Upper lobe of left lung (tissue), 4 donors: ENCODE data around the gene MGAT1.

Experiments
- EP300 ChIP-seq, 4 donors: sonication (generic); formaldehyde crosslinking; IDR thresholded peaks; one replicate each; pipeline ENCODE4 v1.5.1; 2017; ENCODE audit warnings: antibody characterized with exemption in 4 of 4, control low read depth in 2 of 4
- POLR2A ChIP-seq, 4 donors: fragments of 450-650 bp; IDR thresholded peaks; one replicate each; pipeline ENCODE4 v1.5.1; 2016 to 2017; ENCODE audit warnings: antibody characterized with exemption in 4 of 4, mild to moderate bottlenecking in 2 of 4
- POLR2AphosphoS5 ChIP-seq, 2 donors: sonication (generic); formaldehyde crosslinking; IDR thresholded peaks; one replicate each; pipeline ENCODE4 v1.5.1; 2017; ENCODE audit warnings: antibody characterized with exemption in 2 of 2
- TF ChIP-seq, protein P1 (sequence below), 6 experiments: fragments of 450-650 bp in 4 of 6; fragments of 200-600 bp in 2 of 6; sonication (generic) in 2 of 6; IDR thresholded peaks; one replicate each; pipeline ENCODE4 v1.5.1; 2016 to 2019; ENCODE audit warnings: antibody characterized with exemption in 6 of 6

DNA sequence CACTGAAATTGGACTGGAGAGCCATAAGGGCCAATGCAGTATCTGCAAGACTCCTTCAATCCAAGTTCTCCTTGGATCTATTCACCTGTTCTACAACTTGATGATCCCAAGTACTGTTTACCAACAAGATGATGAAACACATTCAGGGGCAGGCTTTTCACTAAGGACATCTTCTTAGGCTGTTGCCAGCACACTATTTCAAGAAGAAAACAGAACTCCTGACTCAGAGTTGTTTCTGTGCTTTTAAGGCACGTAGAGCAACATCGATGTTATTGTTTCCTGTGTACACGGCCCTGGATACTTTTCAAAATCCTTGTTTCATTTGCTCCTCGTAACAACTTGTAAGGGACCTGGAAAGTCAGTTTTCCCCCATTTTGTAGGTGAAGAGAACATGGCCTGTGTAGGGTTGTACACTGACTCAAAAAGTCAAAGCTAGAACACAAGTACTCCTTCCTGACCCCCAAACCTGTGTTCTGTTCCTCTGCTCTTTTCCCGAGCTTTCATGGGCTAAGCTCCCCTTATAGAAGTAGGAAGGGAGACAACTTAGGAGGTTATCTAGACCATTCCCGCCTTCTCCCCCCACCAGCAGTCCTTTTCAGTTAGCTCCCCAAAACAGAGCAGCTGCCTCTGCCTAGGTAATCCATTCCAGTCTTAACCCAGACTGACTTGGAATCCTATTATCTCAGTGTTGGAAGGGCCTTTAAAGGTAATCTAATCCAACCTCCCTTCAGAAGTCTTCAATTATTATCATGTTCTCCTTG, 5.2 kb upstream of the MGAT1 start:
- TF ChIP-seq, protein P1, sequence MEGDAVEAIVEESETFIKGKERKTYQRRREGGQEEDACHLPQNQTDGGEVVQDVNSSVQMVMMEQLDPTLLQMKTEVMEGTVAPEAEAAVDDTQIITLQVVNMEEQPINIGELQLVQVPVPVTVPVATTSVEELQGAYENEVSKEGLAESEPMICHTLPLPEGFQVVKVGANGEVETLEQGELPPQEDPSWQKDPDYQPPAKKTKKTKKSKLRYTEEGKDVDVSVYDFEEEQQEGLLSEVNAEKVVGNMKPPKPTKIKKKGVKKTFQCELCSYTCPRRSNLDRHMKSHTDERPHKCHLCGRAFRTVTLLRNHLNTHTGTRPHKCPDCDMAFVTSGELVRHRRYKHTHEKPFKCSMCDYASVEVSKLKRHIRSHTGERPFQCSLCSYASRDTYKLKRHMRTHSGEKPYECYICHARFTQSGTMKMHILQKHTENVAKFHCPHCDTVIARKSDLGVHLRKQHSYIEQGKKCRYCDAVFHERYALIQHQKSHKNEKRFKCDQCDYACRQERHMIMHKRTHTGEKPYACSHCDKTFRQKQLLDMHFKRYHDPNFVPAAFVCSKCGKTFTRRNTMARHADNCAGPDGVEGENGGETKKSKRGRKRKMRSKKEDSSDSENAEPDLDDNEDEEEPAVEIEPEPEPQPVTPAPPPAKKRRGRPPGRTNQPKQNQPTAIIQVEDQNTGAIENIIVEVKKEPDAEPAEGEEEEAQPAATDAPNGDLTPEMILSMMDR (IDR thresholded peaks at IDR 0.05) = no peak
- no peak for TF ChIP-seq POLR2A (IDR thresholded peaks at IDR 0.05)
- no peak for TF ChIP-seq POLR2AphosphoS5 (IDR thresholded peaks at IDR 0.05)
- no peak for TF ChIP-seq EP300 (IDR thresholded peaks at IDR 0.05)
